ENCODE results near the gene ESRRG. TPM values are rescaled to one million over a fixed set of nuclear protein-coding genes. Genes with fewer than 3 reads are reported as not detected.

The ESRRG gene
- total RNA-seq, 4 donors from 2014 or later: 0.13 to 0.76 (median 0.24) TPM

- intact Hi-C loops (cut with DNase I): no loop called here
- no peaks in the 10 kb centered on the region for H3K4me1 ChIP-seq
- WGBS, 2 donors: 78 to 82% methylated on average over 3 of the region's 3 CpGs
- no peak for TF ChIP-seq POLR2A (IDR thresholded peaks at IDR 0.05)
- TF ChIP-seq CTCF (IDR thresholded peaks at IDR 0.05): no peak
- H3K27me3 ChIP-seq: no peaks in the 10 kb centered on the region
- no peak overlapping the region for H3K27ac ChIP-seq
- DNase-seq: no peak
- H3K4me3 ChIP-seq: no peak overlapping the region
- H3K9me3 ChIP-seq: no peaks in the 10 kb centered on the region
- no peaks in the 10 kb centered on the region for H3K36me3 ChIP-seq
Measured at GRCh38 chr1:216553766-216554165, 169.5 kb downstream of the ESRRG start.

- no CpG with 5 or more reads among the region's 1 CpG for WGBS, 2 donors
- Histone ChIP-seq H3K4me1 (no peaks in the 10 kb centered on the region), H3K27ac (no peak overlapping the region), H3K9me3 (no peaks in the 10 kb centered on the region), H3K27me3 (no peaks in the 10 kb centered on the region), H3K4me3 (no peak overlapping the region), H3K36me3 (no peaks in the 10 kb centered on the region)
- DNase-seq: no peak
- intact Hi-C loops (cut with DNase I): no loop called here
- TF ChIP-seq POLR2A (IDR thresholded peaks at IDR 0.05): no peak
Measured at GRCh38 chr1:216553040-216553439, 170.2 kb downstream of the ESRRG start.

GRCh38 chr1:216549796-216550195 lies 173.4 kb downstream of the ESRRG start:
- Histone ChIP-seq H3K36me3 (no peaks in the 10 kb centered on the region), H3K4me3 (no peak overlapping the region), H3K9me3 (no peaks in the 10 kb centered on the region), H3K27ac (no peak overlapping the region), H3K27me3 (no peaks in the 10 kb centered on the region), H3K4me1 (no peaks in the 10 kb centered on the region)
- no peak for DNase-seq
- intact Hi-C loops (cut with DNase I): no loop called here
- TF ChIP-seq CTCF (IDR thresholded peaks at IDR 0.05) (no peak), POLR2A (IDR thresholded peaks at IDR 0.05) (no peak)
- WGBS, 2 donors: 56 to 74% methylated on average over 4 of the region's 4 CpGs

GRCh38 chr1:216542741-216543140 lies 180.5 kb downstream of the ESRRG start:
- no peak for DNase-seq
- WGBS, 2 donors: 47 to 57% methylated on average over 2 of the region's 2 CpGs
- Histone ChIP-seq H3K36me3 (no peaks in the 10 kb centered on the region), H3K27ac (no peak overlapping the region), H3K4me3 (no peak overlapping the region), H3K4me1 (no peaks in the 10 kb centered on the region), H3K27me3 (no peaks in the 10 kb centered on the region), H3K9me3 (no peaks in the 10 kb centered on the region)
- no peak for TF ChIP-seq POLR2A (IDR thresholded peaks at IDR 0.05)
- TF ChIP-seq CTCF (IDR thresholded peaks at IDR 0.05): no peak
- intact Hi-C loops (cut with DNase I): no loop called here

GRCh38 chr1:216542263-216542662 lies 181.0 kb downstream of the ESRRG start:
- H3K27me3 ChIP-seq: no peaks in the 10 kb centered on the region
- intact Hi-C loops (cut with DNase I): no loop called here
- DNase-seq: no peak
- H3K36me3 ChIP-seq: no peaks in the 10 kb centered on the region
- 52 to 72% methylated on average over 1 of the region's 1 CpG for WGBS, 2 donors
- H3K4me3 ChIP-seq: no peak overlapping the region
- TF ChIP-seq CTCF (IDR thresholded peaks at IDR 0.05) (no peak), POLR2A (IDR thresholded peaks at IDR 0.05) (no peak)
- H3K27ac ChIP-seq: no peak overlapping the region
- no peaks in the 10 kb centered on the region for H3K9me3 ChIP-seq
- H3K4me1 ChIP-seq: no peaks in the 10 kb centered on the region

GRCh38 chr1:216535751-216536150 lies 187.5 kb downstream of the ESRRG start:
- WGBS, 2 donors: 63 to 72% methylated on average over 2 of the region's 2 CpGs
- no peaks in the 10 kb centered on the region for H3K36me3 ChIP-seq

More at GRCh38 chr1:216535751-216536150, 187.5 kb downstream of the ESRRG start:
- no peak overlapping the region for H3K27ac ChIP-seq
- H3K9me3 ChIP-seq: no peaks in the 10 kb centered on the region
- intact Hi-C loops (cut with DNase I): no loop called here
- no peaks in the 10 kb centered on the region for H3K27me3 ChIP-seq
- no peak for TF ChIP-seq CTCF (IDR thresholded peaks at IDR 0.05)
- no peak for TF ChIP-seq POLR2A (IDR thresholded peaks at IDR 0.05)
- DNase-seq: no peak
- peaks cover 0 to 6% (median 0%) of the 10 kb centered on the region in 3 donors for H3K4me1 ChIP-seq
- H3K4me3 ChIP-seq: no peak overlapping the region

Data from esophagus squamous epithelium (tissue), 5 donors.